Prostate gland (tissue), 2 donors: ENCODE measurements around the gene HTRA2.

ENCODE experiments used
- POLR2A ChIP-seq: fragments of 450-650 bp; IDR thresholded peaks from one replicate; pipeline ENCODE4 v1.6.1; 2016; ENCODE audit warnings: antibody characterized with exemption, mild to moderate bottlenecking
- POLR2AphosphoS5 ChIP-seq: sonication (generic); formaldehyde crosslinking; IDR thresholded peaks from one replicate; pipeline ENCODE4 v1.6.1; 2017; ENCODE audit warnings: antibody characterized with exemption
- TF ChIP-seq, protein P1 (sequence below), 4 experiments: fragments of 200-600 bp in 2 of 4; fragments of 450-650 bp in 2 of 4; sonication (generic) in 2 of 4; IDR thresholded peaks; 1 replicate in 3 of 4; 2 replicates in 1 of 4; pipeline ENCODE4 v1.5.1; 2016 to 2019; ENCODE audit warnings: antibody characterized with exemption in 4 of 4, mild to moderate bottlenecking in 2 of 4, moderate library complexity in 2 of 4

DNA sequence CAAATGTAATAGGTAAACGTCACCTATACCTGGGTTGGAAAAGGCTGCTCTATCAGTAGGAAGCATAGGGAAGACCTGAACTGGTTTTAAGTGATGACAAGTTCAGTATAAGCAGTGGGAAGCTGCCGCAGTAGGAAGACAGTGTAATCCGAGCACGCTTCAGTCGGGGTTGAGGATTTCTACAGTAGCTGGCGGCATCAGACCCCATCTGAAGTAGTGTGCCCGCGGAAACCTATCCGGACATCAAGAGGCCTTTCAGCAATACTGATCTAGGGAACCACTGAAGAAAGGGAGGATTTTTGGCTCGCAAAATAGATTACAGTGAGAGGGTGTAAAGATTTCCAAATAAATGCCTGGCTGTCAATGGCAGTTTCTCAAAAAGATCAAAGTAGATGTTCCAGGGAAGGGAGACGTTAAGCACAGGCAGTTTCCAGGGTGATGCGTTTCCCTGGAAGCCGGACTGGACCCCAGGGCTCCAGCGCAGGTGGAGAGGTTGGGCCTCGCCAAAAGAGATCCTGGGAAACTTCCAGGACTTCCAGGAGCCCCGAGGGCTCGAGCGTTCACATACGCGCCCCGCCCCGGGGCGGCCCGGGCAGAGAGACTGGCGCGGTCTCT is 18.7 kb downstream of the HTRA2 start:
- no peak for TF ChIP-seq POLR2A
- TF ChIP-seq, protein P1, sequence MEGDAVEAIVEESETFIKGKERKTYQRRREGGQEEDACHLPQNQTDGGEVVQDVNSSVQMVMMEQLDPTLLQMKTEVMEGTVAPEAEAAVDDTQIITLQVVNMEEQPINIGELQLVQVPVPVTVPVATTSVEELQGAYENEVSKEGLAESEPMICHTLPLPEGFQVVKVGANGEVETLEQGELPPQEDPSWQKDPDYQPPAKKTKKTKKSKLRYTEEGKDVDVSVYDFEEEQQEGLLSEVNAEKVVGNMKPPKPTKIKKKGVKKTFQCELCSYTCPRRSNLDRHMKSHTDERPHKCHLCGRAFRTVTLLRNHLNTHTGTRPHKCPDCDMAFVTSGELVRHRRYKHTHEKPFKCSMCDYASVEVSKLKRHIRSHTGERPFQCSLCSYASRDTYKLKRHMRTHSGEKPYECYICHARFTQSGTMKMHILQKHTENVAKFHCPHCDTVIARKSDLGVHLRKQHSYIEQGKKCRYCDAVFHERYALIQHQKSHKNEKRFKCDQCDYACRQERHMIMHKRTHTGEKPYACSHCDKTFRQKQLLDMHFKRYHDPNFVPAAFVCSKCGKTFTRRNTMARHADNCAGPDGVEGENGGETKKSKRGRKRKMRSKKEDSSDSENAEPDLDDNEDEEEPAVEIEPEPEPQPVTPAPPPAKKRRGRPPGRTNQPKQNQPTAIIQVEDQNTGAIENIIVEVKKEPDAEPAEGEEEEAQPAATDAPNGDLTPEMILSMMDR (IDR thresholded peaks at IDR 0.05): no peak
- no peak for TF ChIP-seq POLR2AphosphoS5
